Small intestine (tissue), 16 donors: ENCODE measurements around the gene ZSWIM2. TPM values are rescaled to one million over a fixed set of nuclear protein-coding genes. Genes with fewer than 3 reads are reported as not detected.
"Not testable (repeated sequence)": the region's sequence is repeated elsewhere in the genome, so short reads cannot be mapped to it uniquely, and the experiment has no call there.

ENCODE experiments used
- DNase-seq, 2 donors: peaks; one replicate each; pipeline versions ENCODE4 v3.0.0 to v3.0.0-alpha.2; 2013
- FAIRE-seq: peaks from 2 replicates; lab custom pipeline; 2012; peaks lifted over from hg19 to GRCh38; lab: Jason Lieb, UNC
- H3K27ac ChIP-seq, 3 donors: one replicate each; pipeline ENCODE4 v1.5.1; 2013; ENCODE audit warnings: low read length in 2 of 3, mild to moderate bottlenecking in 2 of 3, control low read depth in 1 of 3, inconsistent platforms in 1 of 3, low read depth in 1 of 3, moderate library complexity in 1 of 3
- H3K27me3 ChIP-seq, 3 donors: one replicate each; pipeline ENCODE4 v1.6.1; 2013; ENCODE audit warnings: low read length in 3 of 3, inconsistent platforms in 1 of 3; ENCODE audit not compliant: control insufficient read depth in 3 of 3, insufficient read depth in 3 of 3
- H3K36me3 ChIP-seq, 3 donors: one replicate each; pipeline ENCODE4 v1.6.1; 2013; ENCODE audit warnings: low read length in 3 of 3, inconsistent platforms in 1 of 3, low read depth in 1 of 3, mild to moderate bottlenecking in 1 of 3, moderate library complexity in 1 of 3; ENCODE audit not compliant: control insufficient read depth in 3 of 3, insufficient read depth in 2 of 3
- H3K4me1 ChIP-seq, 3 donors: one replicate each; pipeline ENCODE4 v1.6.1; 2013; ENCODE audit warnings: low read length in 2 of 3, inconsistent platforms in 1 of 3, low read depth in 1 of 3, mild to moderate bottlenecking in 1 of 3, moderate library complexity in 1 of 3; ENCODE audit not compliant: control insufficient read depth in 3 of 3, insufficient read depth in 2 of 3
- H3K4me3 ChIP-seq, 3 donors: one replicate each; pipeline ENCODE4 v1.5.1; 2013; ENCODE audit warnings: low read length in 3 of 3, control low read depth in 1 of 3, inconsistent platforms in 1 of 3, low read depth in 1 of 3, mild to moderate bottlenecking in 1 of 3, moderate library complexity in 1 of 3
- H3K9me3 ChIP-seq, 2 donors: one replicate each; pipeline ENCODE4 v1.6.1; 2013; ENCODE audit warnings: low read depth in 1 of 2, low read length in 1 of 2; ENCODE audit not compliant: control insufficient read depth in 2 of 2, insufficient read depth in 1 of 2
- WGBS, 3 donors: extraction: QIAGEN DNeasy Blood & Tissue Kit; methylation state at CpG; one replicate each; pipeline ENCODE4 v1.1.7; 2013; 5-methylcytosine and 5-hydroxymethylcytosine counted together
- long read RNA-seq, 10 donors: transcript quantifications; one replicate each; lab custom pipeline, GENCODE V29; 2026
- polyA plus RNA-seq, 4 donors: library from polyadenylated mRNA; stranded (reverse) in 3 of 4; unstranded in 1 of 4; fragments of 200-250 nt in 3 of 4; fragments of 120-200 nt in 1 of 4; gene quantifications; one replicate each; pipeline versions ENCODE4 v1.2.1 to v1.2.3, GENCODE V29; 2013
- donor health status: healthy with polysubstance abuse.
- donor health status: control.
- donor health status: control.
- donor health status: Bipolar disorder and iron deficiency.
- donor health status: healthy.

ZSWIM2 gene, protein sequence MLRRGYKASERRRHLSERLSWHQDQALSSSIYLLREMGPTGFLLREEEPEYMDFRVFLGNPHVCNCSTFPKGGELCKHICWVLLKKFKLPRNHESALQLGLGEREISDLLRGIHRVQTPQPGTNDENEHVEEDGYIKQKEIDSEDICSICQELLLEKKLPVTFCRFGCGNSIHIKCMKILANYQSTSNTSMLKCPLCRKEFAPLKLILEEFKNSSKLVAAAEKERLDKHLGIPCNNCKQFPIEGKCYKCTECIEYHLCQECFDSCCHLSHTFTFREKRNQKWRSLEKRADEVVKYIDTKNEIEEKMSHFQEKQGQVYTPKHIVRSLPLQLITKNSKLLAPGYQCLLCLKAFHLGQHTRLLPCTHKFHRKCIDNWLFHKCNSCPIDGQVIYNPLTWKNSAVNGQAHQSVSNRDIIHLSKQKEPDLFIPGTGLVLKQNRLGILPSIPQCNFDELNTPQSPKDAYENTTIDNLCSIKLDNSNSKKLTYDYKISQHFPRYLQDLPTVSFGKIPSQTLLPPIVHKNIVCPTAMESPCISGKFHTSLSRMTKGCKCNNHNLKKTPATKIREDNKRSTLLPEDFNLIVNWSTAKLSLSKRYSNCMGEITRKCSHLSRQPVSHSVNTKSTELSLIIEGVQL
- polyA plus RNA-seq: under 1 TPM in 1 of 4 donors, not detected in 3; 0.03 TPM
- long read RNA-seq, donor 1: 0 reads
- long read RNA-seq, donor 2: 0 reads
- long read RNA-seq, donor 3: 0 reads
- long read RNA-seq, donor 4: 0 reads
- long read RNA-seq, donor 5: 0 reads
- long read RNA-seq, donor 6: 0 reads
- long read RNA-seq, donor 7: 0 reads
- long read RNA-seq, donor 8: 0 reads
- long read RNA-seq, donor 9: 0 reads
- long read RNA-seq, donor 10: 0 reads

DNA sequence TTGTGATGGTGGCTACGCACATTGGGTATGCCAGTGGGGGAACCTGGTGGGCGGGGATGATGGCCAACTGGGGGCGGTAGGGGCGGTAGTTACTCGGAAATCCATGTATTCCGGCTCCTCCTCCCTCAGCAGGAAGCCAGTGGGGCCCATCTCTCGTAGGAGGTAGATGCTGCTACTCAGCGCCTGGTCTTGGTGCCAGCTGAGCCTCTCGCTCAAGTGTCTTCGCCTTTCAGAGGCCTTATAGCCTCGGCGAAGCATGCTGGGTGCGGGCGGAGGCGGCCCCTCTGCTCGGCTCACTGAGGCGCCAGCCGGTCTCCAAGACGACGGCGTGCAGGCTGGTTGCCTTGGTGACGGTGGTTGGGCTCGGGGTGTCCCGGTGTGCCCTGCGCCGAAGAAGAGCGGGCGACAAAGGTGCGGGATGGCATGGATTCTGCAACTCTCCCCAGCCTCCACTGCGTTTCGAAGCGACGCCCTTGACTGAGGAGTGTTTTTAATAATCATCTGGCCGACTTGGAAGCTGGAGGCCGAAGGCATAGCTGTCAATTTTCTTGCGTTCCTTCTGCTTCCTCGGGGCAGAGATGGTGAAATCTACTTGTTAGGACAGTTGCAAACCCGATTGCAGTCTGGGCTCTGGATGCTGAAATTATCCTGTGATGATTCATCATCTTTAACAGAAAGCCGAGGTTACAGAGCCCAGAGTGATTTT lies at the start of gene ZSWIM2:
Gene ZSWIM2, minus strand, starts transcription at position 298 of the 706 bp plus-strand sequence. Its CDS starts 40 bp downstream, at position 258.
- H3K4me1 ChIP-seq: peaks cover 0 to 6% (median 0%) of the 10 kb centered on the region in 3 donors
- WGBS, 3 donors: 5 to 9% (median 7%) methylated on average over 37 to 39 of the region's 39 CpGs
- peaks cover 0 to 11% (median 0%) of the 10 kb centered on the region in 3 donors for H3K27me3 ChIP-seq
- H3K27ac ChIP-seq: no peak within 1 kb of the TSS
- H3K9me3 ChIP-seq: no peaks in the 10 kb centered on the region
- H3K4me3 ChIP-seq: peak within 1 kb of the TSS in 1 of 3 donors; percentile 43
- peak in 1 of 2 donors; percentile 43 for DNase-seq
- no peak for FAIRE-seq
- no peaks in the 10 kb centered on the region for H3K36me3 ChIP-seq

DNA sequence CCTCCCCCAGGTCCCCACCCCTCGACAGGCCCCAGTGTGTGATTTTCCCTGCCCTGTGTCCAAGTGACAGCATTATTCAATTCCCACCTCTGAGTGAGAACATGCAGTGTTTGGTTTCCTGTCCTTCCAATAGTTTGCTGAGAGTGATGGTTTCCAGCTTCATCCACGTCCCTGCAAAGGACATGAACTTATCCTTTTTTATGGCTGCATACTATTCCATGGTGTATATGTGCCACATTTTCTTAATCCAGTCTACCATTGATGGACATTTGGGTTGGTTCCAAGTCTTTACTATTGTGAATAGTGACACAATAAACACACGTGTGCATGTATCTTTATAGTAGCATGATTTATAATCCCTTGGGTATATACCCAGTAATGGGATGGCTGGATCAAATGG lies 47.2 kb upstream of the ZSWIM2 start:
- FAIRE-seq, DNase-seq, H3K36me3 ChIP-seq, H3K27ac ChIP-seq, H3K27me3 ChIP-seq, H3K4me1 ChIP-seq, H3K4me3 ChIP-seq, H3K9me3 ChIP-seq: not testable (repeated sequence)
- WGBS, 3 donors: 63 to 82% (median 72%) methylated on average over 3 of the region's 3 CpGs

DNA sequence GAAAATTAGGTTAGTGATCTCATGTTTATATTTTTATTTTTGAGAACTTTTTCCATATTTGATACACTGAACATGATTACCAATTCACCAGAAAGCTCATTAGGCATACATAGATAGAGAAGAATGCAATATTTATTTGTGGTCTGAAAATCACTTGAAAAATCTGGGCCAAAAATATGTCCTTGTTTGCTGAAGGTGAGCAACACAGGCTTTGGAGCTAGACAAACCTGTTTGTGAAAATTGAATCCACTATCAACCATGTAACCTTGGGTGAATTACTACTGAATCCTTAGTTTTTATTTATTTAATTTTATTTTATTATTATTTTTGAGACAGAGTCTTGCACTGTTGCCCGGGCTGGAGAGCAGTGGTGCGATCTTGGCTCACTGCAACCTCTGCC lies 46.5 kb upstream of the ZSWIM2 start:
- 86 to 98% (median 95%) methylated on average over 2 of the region's 2 CpGs for WGBS, 3 donors
- H3K27ac ChIP-seq: no peak overlapping the region

DNA sequence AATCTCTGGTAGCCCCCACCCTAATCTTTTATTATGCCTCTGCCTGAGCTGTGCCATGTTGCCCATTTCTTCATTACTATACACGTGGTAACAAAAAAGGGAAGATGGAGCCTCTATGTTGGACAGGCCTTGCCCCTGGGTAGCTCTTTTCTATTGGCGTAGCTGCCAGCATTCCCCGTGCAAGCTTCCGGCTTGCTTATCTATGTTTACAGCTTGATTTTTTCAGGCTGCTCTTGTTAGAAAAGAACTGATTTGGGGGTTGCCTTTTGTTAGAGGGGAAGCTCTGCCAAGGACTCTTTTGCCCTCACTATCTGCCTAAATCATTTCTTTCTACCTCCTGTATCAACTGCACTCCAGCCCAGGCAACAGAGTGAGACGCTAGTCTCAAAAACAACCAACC lies 45.5 kb upstream of the ZSWIM2 start:
- Histone ChIP-seq H3K27me3 (no peaks in the 10 kb centered on the region), H3K4me1 (no peaks in the 10 kb centered on the region), H3K9me3 (no peaks in the 10 kb centered on the region), H3K36me3 (no peaks in the 10 kb centered on the region), H3K4me3 (no peak overlapping the region), H3K27ac (no peak overlapping the region)
- WGBS, 3 donors: 44 to 67% (median 52%) methylated on average over 5 of the region's 5 CpGs
- no peak for DNase-seq
- FAIRE-seq: no peak

More for the DNA sequence above, 46.5 kb upstream of the ZSWIM2 start:
- H3K36me3 ChIP-seq: no peaks in the 10 kb centered on the region
- no peaks in the 10 kb centered on the region for H3K4me1 ChIP-seq
- no peak overlapping the region for H3K4me3 ChIP-seq
- FAIRE-seq (no peak), DNase-seq (no peak)
- H3K9me3 ChIP-seq: no peaks in the 10 kb centered on the region
- no peaks in the 10 kb centered on the region for H3K27me3 ChIP-seq

DNA sequence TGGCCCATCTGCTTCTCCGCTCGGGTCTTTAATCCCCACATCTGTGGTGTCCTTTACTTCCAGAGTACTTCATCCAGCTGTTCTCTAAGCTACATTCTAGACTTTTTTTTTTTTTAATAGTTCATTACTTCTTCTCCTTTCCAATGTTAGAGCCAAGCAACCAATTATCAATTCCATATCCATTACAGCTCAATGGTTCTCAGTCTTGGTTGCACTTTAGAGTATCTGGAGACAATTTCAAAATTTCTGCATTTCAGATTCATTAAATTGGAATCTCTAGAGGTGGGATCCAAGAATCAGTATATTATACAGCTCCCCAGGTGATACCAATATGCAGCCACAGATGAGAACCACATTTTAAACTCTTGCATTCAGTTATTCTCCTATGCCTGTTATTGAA lies 43.9 kb upstream of the ZSWIM2 start:
- DNase-seq: no peak
- no peaks in the 10 kb centered on the region for H3K27me3 ChIP-seq
- no peak overlapping the region for H3K4me3 ChIP-seq
- H3K27ac ChIP-seq: no peak overlapping the region
- H3K4me1 ChIP-seq: no peaks in the 10 kb centered on the region
- WGBS, 3 donors: 89 to 95% (median 93%) methylated on average over 2 of the region's 2 CpGs
- H3K9me3 ChIP-seq: no peaks in the 10 kb centered on the region
- FAIRE-seq: no peak
- H3K36me3 ChIP-seq: no peaks in the 10 kb centered on the region

DNA sequence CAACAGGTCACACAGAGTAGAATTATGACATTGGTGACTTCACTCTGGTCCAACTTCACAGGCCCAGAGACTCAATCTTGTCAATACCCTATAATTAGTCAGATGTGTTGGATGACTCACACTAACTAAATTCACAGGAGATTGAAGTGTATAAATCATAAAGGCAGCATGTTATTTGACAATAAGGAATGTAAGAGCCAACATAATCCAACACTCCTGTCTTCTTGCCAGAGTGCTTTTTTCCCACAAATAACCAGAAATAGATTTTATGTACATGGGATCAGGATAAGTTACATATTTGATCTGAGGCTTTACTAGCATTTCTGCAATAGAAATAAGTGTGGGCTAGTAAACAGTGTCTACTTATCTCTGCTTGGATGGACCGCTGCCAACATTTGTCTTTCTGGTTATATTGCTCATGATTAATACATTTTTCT lies 42.2 kb upstream of the ZSWIM2 start:
- FAIRE-seq: no peak

DNA sequence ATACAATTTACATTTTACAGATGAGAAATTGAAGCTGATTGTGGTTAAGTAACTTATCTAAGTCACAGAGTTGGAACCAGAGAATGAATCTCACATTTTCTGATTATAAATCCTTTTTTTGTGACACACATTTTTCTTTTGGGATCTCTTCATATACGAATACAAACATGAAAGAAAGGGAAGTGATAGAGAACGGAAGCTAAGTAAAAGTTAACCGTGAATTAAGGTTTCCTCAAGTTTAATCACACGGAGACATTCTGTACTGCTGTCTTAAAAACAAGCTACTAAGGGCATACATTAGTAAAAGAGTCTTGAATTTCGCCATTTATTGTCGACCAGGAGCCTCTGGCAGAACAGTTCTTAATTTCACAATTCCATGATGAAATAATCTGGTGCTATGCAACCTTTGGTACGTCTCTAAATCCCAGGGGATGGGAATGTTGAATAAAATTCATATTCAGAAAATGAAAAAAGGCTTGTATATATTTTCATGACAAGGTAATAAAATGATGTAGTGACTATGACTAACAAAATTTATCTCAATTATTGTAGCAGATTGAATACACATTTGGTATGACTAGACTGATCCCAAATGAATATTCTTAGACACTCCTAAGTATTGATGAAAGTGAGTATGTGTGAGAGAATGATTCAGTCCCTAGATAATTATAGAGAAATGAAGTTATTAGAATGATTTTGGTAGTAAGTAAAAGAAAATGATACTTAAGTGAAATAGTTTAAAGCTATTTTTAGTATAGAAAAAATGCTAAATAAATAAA lies 40.3 kb upstream of the ZSWIM2 start:
- WGBS, 3 donors: 54 to 66% (median 63%) methylated on average over 7 of the region's 7 CpGs
- FAIRE-seq: no peak
- no peaks in the 10 kb centered on the region for H3K27me3 ChIP-seq

More for the DNA sequence above, 42.2 kb upstream of the ZSWIM2 start:
- 62 to 70% (median 68%) methylated on average over 1 of the region's 1 CpG for WGBS, 3 donors
- Histone ChIP-seq H3K4me3 (no peak overlapping the region), H3K4me1 (no peaks in the 10 kb centered on the region), H3K27me3 (no peaks in the 10 kb centered on the region), H3K9me3 (no peaks in the 10 kb centered on the region), H3K27ac (no peak overlapping the region), H3K36me3 (no peaks in the 10 kb centered on the region)
- no peak for DNase-seq

More for the DNA sequence above, 40.3 kb upstream of the ZSWIM2 start:
- H3K4me1 ChIP-seq: no peaks in the 10 kb centered on the region
- H3K27ac ChIP-seq: no peak overlapping the region
- H3K9me3 ChIP-seq: no peaks in the 10 kb centered on the region
- DNase-seq: no peak
- no peaks in the 10 kb centered on the region for H3K36me3 ChIP-seq
- no peak overlapping the region for H3K4me3 ChIP-seq
